ENCODE data around the gene NID1.

Gene NID1

GRCh38 chr1:236067854-236068454, 3.1 kb upstream of the NID1 start:
- Histone ChIP-seq H2AK5ac (ENCODE audit: low read depth, low read length) (no peak overlapping the region), H3K4me2 (ENCODE audit: insufficient read depth, low read length, poor library complexity, severe bottlenecking) (no peak overlapping the region), H2BK120ac (ENCODE audit: low read depth, low read length) (no peak overlapping the region), H3K27me3 (ENCODE audit: control insufficient read depth in 3 of 3, insufficient read depth in 3 of 3, low read depth in 1 of 3, low read length in 3 of 3) (peaks cover 0 to 27% (median 6%) of the 10 kb centered on the region in 3 experiments), H3K14ac (ENCODE audit: low read length) (no peak overlapping the region), H3K4me1 (ENCODE audit: control insufficient read depth in 2 of 2, insufficient read depth in 1 of 2, low read depth in 1 of 2, low read length in 2 of 2) (peaks cover 5 to 8% of the 10 kb centered on the region in 2 donors), H3K4ac (ENCODE audit: low read length) (no peak overlapping the region), H3K9me3 (replicated peaks in 1 of 2; ENCODE audit: control insufficient read depth in 2 of 2, insufficient read depth in 1 of 2, low read depth in 1 of 2, low read length in 2 of 2) (peaks cover 2% of the 10 kb centered on the region in 2 donors), H4K8ac (ENCODE audit: low read depth, low read length) (no peak overlapping the region), H4K91ac (ENCODE audit: low read depth, low read length, poor library complexity) (no peak overlapping the region), H3K9ac (ENCODE audit: low read depth, low read length, poor library complexity) (no peak overlapping the region), H3K27ac (replicated peaks; ENCODE audit: low read length) (no peak overlapping the region), H3K18ac (ENCODE audit: low read length) (no peak overlapping the region), H2BK15ac (ENCODE audit: low read length) (no peak overlapping the region), H3K4me3 (ENCODE audit: low read length in 2 of 2) (no peak overlapping the region), H2BK12ac (ENCODE audit: low read length) (no peak overlapping the region), H3K79me1 (ENCODE audit: low read depth, low read length) (peaks cover 5% of the 10 kb centered on the region), H3K23ac (ENCODE audit: low read depth, low read length, poor library complexity) (no peak overlapping the region), H2BK5ac (ENCODE audit: low read length) (no peak overlapping the region), H2AFZ (ENCODE audit: low read length) (no peak overlapping the region), H3K36me3 (replicated peaks in 1 of 2; ENCODE audit: control insufficient read depth in 2 of 2, insufficient read depth in 2 of 2, low read length in 2 of 2) (peaks cover 0 to 1% of the 10 kb centered on the region in 2 donors)
- no peak for DNase-seq (ENCODE audit: low spot score)
- no CpG with 5 or more reads among the region's 12 CpGs for WGBS, 2 donors (ENCODE audit: extremely low coverage in 2 of 2, insufficient read length in 2 of 2, insufficient replicate concordance in 1 of 2)

- peaks cover 0 to 27% (median 6%) of the 10 kb centered on the region in 3 experiments for H3K27me3 ChIP-seq (ENCODE audit: control insufficient read depth in 3 of 3, insufficient read depth in 3 of 3, low read depth in 1 of 3, low read length in 3 of 3)
- no peak overlapping the region for H3K18ac ChIP-seq (ENCODE audit: low read length)
- DNase-seq (ENCODE audit: low spot score) = no peak
- H3K9me3 ChIP-seq (replicated peaks in 1 of 2; ENCODE audit: control insufficient read depth in 2 of 2, insufficient read depth in 1 of 2, low read depth in 1 of 2, low read length in 2 of 2) = peaks cover 2% of the 10 kb centered on the region in 2 donors
- H2AFZ ChIP-seq (ENCODE audit: low read length) = no peak overlapping the region
- H3K79me1 ChIP-seq (ENCODE audit: low read depth, low read length) = peaks cover 5% of the 10 kb centered on the region
- no peak overlapping the region for H3K9ac ChIP-seq (ENCODE audit: low read depth, low read length, poor library complexity)
- H3K27ac ChIP-seq (replicated peaks; ENCODE audit: low read length) = no peak overlapping the region
- H2BK12ac ChIP-seq (ENCODE audit: low read length) = no peak overlapping the region
- no peak overlapping the region for H2AK5ac ChIP-seq (ENCODE audit: low read depth, low read length)
- H3K23ac ChIP-seq (ENCODE audit: low read depth, low read length, poor library complexity) = no peak overlapping the region
- H3K4me1 ChIP-seq (ENCODE audit: control insufficient read depth in 2 of 2, insufficient read depth in 1 of 2, low read depth in 1 of 2, low read length in 2 of 2) = peaks cover 5 to 8% of the 10 kb centered on the region in 2 donors
- H3K4me3 ChIP-seq (ENCODE audit: low read length in 2 of 2) = no peak overlapping the region
- H3K36me3 ChIP-seq (replicated peaks in 1 of 2; ENCODE audit: control insufficient read depth in 2 of 2, insufficient read depth in 2 of 2, low read length in 2 of 2) = peaks cover 0 to 1% of the 10 kb centered on the region in 2 donors
- H2BK15ac ChIP-seq (ENCODE audit: low read length) = no peak overlapping the region
- no peak overlapping the region for H4K91ac ChIP-seq (ENCODE audit: low read depth, low read length, poor library complexity)
- no peak overlapping the region for H3K14ac ChIP-seq (ENCODE audit: low read length)
- H2BK120ac ChIP-seq (ENCODE audit: low read depth, low read length) = no peak overlapping the region
- no peak overlapping the region for H3K4ac ChIP-seq (ENCODE audit: low read length)
- no CpG with 5 or more reads among the region's 6 CpGs for WGBS, 2 donors (ENCODE audit: extremely low coverage in 2 of 2, insufficient read length in 2 of 2, insufficient replicate concordance in 1 of 2)
- H2BK5ac ChIP-seq (ENCODE audit: low read length) = no peak overlapping the region
- H3K4me2 ChIP-seq (ENCODE audit: insufficient read depth, low read length, poor library complexity, severe bottlenecking) = no peak overlapping the region
- no peak overlapping the region for H4K8ac ChIP-seq (ENCODE audit: low read depth, low read length)
These were observed 2.0 kb upstream of the NID1 start for GRCh38 chr1:236066828-236067386.

DNA sequence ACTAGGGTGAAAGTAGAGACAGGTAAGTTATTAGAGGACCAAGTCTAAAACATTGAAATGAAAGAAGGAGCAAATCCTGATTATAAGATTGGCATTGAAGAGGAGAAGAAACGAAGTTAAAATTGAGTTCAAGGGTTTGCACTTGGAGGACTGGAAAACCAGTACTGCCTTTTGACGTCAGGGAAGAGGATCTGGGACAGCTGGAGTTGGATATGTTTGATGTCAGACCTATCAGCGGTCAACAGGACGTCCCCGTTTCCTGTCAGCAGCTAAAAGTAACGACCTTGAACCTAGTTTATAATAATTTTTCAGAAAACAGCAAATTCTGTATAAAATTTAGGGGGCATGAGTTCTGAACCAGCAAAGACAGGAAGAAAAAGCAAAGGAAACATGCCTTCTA, 1.2 kb upstream of the NID1 start:
- no peak overlapping the region for H2BK12ac ChIP-seq (ENCODE audit: low read length)
- H3K36me3 ChIP-seq (replicated peaks in 1 of 2; ENCODE audit: control insufficient read depth in 2 of 2, insufficient read depth in 2 of 2, low read length in 2 of 2) = peaks cover 3% of the 10 kb centered on the region in 2 donors
- no peak overlapping the region for H2BK15ac ChIP-seq (ENCODE audit: low read length)
- no CpG with 5 or more reads among the region's 6 CpGs for WGBS, 2 donors (ENCODE audit: extremely low coverage in 2 of 2, insufficient read length in 2 of 2, insufficient replicate concordance in 1 of 2)
- H4K91ac ChIP-seq (ENCODE audit: low read depth, low read length, poor library complexity) = no peak overlapping the region
- peaks cover 0 to 27% (median 6%) of the 10 kb centered on the region in 3 experiments for H3K27me3 ChIP-seq (ENCODE audit: control insufficient read depth in 3 of 3, insufficient read depth in 3 of 3, low read depth in 1 of 3, low read length in 3 of 3)
- H3K23ac ChIP-seq (ENCODE audit: low read depth, low read length, poor library complexity) = no peak overlapping the region
- no peak overlapping the region for H3K9ac ChIP-seq (ENCODE audit: low read depth, low read length, poor library complexity)
- H2AK5ac ChIP-seq (ENCODE audit: low read depth, low read length) = no peak overlapping the region
- peak overlapping the region; percentile 77 for H3K4me2 ChIP-seq (ENCODE audit: insufficient read depth, low read length, poor library complexity, severe bottlenecking)
- peak overlapping the region; percentile 100 for H2AFZ ChIP-seq (ENCODE audit: low read length)
- H2BK5ac ChIP-seq (ENCODE audit: low read length) = no peak overlapping the region
- H3K14ac ChIP-seq (ENCODE audit: low read length) = no peak overlapping the region
- H2BK120ac ChIP-seq (ENCODE audit: low read depth, low read length) = no peak overlapping the region
- H3K4me3 ChIP-seq (ENCODE audit: low read length in 2 of 2) = no peak overlapping the region
- peaks cover 5 to 8% of the 10 kb centered on the region in 2 donors for H3K4me1 ChIP-seq (ENCODE audit: control insufficient read depth in 2 of 2, insufficient read depth in 1 of 2, low read depth in 1 of 2, low read length in 2 of 2)
- no peak overlapping the region for H3K27ac ChIP-seq (replicated peaks; ENCODE audit: low read length)
- no peak for DNase-seq (ENCODE audit: low spot score)
- H3K4ac ChIP-seq (ENCODE audit: low read length) = no peak overlapping the region
- H3K18ac ChIP-seq (ENCODE audit: low read length) = no peak overlapping the region
- peaks cover 2% of the 10 kb centered on the region in 2 donors for H3K9me3 ChIP-seq (replicated peaks in 1 of 2; ENCODE audit: control insufficient read depth in 2 of 2, insufficient read depth in 1 of 2, low read depth in 1 of 2, low read length in 2 of 2)
- H4K8ac ChIP-seq (ENCODE audit: low read depth, low read length) = no peak overlapping the region
- peaks cover 5% of the 10 kb centered on the region for H3K79me1 ChIP-seq (ENCODE audit: low read depth, low read length)

DNA sequence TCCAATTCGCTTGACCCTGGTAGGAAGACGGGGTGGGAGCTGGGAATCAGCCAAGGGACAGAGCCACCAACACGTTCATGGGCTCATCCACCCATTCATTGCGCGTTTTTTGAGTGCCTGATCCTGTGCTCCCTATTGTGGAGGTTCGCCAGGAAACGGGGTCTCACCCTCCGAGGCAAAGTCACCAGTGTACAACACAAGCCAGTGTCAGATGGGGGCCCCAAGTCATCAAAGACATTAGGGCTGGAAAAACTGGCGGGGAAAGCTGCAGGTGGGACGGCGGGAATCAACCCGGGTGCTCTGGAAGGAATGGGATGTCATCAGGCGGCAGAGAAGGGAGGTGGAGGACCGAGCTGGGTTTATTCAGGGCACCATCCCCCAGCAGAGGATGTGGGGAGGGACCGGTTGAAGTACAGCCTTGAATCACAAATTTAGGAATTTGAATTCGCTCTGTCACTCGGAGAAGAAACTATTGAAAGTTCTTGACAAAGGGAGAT, 667 bp upstream of the NID1 start:
- peaks cover 0 to 27% (median 6%) of the 10 kb centered on the region in 3 experiments for H3K27me3 ChIP-seq (ENCODE audit: control insufficient read depth in 3 of 3, insufficient read depth in 3 of 3, low read depth in 1 of 3, low read length in 3 of 3)
- H3K23ac ChIP-seq (ENCODE audit: low read depth, low read length, poor library complexity) = no peak overlapping the region
- no peak overlapping the region for H3K27ac ChIP-seq (replicated peaks; ENCODE audit: low read length)
- H3K9ac ChIP-seq (ENCODE audit: low read depth, low read length, poor library complexity) = peak overlapping the region; percentile 89
- peak overlapping the region; percentile 58 for H4K8ac ChIP-seq (ENCODE audit: low read depth, low read length)
- no peak overlapping the region for H2AK5ac ChIP-seq (ENCODE audit: low read depth, low read length)
- peak overlapping the region; percentile 63 to 82 for H3K4me3 ChIP-seq (ENCODE audit: low read length in 2 of 2)
- H3K18ac ChIP-seq (ENCODE audit: low read length) = peak overlapping the region; percentile 95
- H3K4ac ChIP-seq (ENCODE audit: low read length) = no peak overlapping the region
- peak overlapping the region; percentile 63 for H3K14ac ChIP-seq (ENCODE audit: low read length)
- peaks cover under 1% of the 10 kb centered on the region in 2 donors for H3K9me3 ChIP-seq (replicated peaks in 1 of 2; ENCODE audit: control insufficient read depth in 2 of 2, insufficient read depth in 1 of 2, low read depth in 1 of 2, low read length in 2 of 2)
- DNase-seq (ENCODE audit: low spot score) = no peak
- H3K79me1 ChIP-seq (ENCODE audit: low read depth, low read length) = peaks cover 5% of the 10 kb centered on the region
- H2BK5ac ChIP-seq (ENCODE audit: low read length) = peak overlapping the region; percentile 79
- peaks cover 5 to 8% of the 10 kb centered on the region in 2 donors for H3K4me1 ChIP-seq (ENCODE audit: control insufficient read depth in 2 of 2, insufficient read depth in 1 of 2, low read depth in 1 of 2, low read length in 2 of 2)
- peaks cover 3 to 6% of the 10 kb centered on the region in 2 donors for H3K36me3 ChIP-seq (replicated peaks in 1 of 2; ENCODE audit: control insufficient read depth in 2 of 2, insufficient read depth in 2 of 2, low read length in 2 of 2)
- H2BK15ac ChIP-seq (ENCODE audit: low read length) = peak overlapping the region; percentile 90
- no peak overlapping the region for H4K91ac ChIP-seq (ENCODE audit: low read depth, low read length, poor library complexity)
- H2BK120ac ChIP-seq (ENCODE audit: low read depth, low read length) = no peak overlapping the region
- WGBS, 2 donors (ENCODE audit: extremely low coverage in 2 of 2, insufficient read length in 2 of 2, insufficient replicate concordance in 1 of 2) = no CpG with 5 or more reads among the region's 17 CpGs
- peak overlapping the region; percentile 100 for H2AFZ ChIP-seq (ENCODE audit: low read length)
- peak overlapping the region; percentile 52 for H2BK12ac ChIP-seq (ENCODE audit: low read length)
- peak overlapping the region; percentile 77 for H3K4me2 ChIP-seq (ENCODE audit: insufficient read depth, low read length, poor library complexity, severe bottlenecking)

Data from neuronal stem cell (in vitro differentiated cells).